ENCODE results near the gene AHI1.

DNA sequence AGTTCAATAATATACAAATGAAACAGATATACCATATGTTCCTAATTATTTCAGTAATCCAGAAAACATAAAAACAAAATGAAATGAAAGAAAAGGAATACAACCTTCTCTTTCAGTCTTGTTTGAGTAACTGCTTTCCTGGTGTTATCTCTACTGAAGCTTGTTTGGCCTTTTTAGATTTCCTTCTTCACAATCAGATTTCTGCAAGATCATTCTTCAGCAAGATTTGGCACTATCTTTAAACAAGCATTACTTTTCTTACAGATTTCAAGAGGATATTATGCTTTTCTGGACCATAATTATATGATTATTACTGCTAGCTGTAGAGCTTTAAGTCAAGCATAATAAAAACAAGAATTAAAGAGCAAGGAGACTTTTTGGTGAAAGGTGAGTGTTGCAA is 196.2 kb downstream of the AHI1 start:
- TF ChIP-seq, protein P1, sequence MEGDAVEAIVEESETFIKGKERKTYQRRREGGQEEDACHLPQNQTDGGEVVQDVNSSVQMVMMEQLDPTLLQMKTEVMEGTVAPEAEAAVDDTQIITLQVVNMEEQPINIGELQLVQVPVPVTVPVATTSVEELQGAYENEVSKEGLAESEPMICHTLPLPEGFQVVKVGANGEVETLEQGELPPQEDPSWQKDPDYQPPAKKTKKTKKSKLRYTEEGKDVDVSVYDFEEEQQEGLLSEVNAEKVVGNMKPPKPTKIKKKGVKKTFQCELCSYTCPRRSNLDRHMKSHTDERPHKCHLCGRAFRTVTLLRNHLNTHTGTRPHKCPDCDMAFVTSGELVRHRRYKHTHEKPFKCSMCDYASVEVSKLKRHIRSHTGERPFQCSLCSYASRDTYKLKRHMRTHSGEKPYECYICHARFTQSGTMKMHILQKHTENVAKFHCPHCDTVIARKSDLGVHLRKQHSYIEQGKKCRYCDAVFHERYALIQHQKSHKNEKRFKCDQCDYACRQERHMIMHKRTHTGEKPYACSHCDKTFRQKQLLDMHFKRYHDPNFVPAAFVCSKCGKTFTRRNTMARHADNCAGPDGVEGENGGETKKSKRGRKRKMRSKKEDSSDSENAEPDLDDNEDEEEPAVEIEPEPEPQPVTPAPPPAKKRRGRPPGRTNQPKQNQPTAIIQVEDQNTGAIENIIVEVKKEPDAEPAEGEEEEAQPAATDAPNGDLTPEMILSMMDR (IDR thresholded peaks at IDR 0.05): no peak
- TF ChIP-seq POLR2A (IDR thresholded peaks at IDR 0.05): no peak
